IMR-90 (cell line): ENCODE data around the gene SLC5A11.
"Not testable (repeated sequence)": the region's sequence is repeated elsewhere in the genome, so short reads cannot be mapped to it uniquely, and the experiment has no call there.

Experiments used
- CTCF ChIP-seq: conservative IDR thresholded peaks from 2 replicates; pipeline ENCODE4 v1.5.1; 2012; ENCODE audit warnings: mild to moderate bottlenecking, low read depth, low read length, improper control_type of control experiment
- POLR2A ChIP-seq: IDR thresholded peaks from 2 replicates; pipeline ENCODE4 v1.6.1; 2012; ENCODE audit warnings: mild to moderate bottlenecking, low read depth, low read length

DNA sequence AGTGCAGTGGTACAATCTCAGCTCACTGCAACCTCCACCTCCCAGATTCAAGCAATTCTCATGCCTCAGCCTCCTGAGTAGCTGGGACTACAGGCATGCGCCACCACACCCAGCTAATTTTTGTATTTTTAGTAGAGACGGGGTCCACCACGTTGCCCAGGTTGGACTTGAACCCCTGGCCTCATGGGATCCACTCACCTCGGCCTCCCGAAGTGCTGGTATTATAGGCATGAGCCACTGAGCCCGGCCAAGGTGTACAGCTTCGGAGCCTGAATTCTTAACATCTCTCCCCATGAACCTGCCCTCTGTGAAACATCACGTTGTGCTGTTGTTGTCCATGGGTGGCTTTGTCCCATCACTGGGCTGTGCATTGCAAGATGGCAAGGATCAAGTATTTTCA lies 11.1 kb downstream of the SLC5A11 start:
- not testable (repeated sequence) for TF ChIP-seq POLR2A, CTCF
